ENCODE data around the gene NFKBIE.
"Not testable (repeated sequence)": the region's sequence is repeated elsewhere in the genome, so short reads cannot be mapped to it uniquely, and the experiment has no call there.

Gene NFKBIE

DNA sequence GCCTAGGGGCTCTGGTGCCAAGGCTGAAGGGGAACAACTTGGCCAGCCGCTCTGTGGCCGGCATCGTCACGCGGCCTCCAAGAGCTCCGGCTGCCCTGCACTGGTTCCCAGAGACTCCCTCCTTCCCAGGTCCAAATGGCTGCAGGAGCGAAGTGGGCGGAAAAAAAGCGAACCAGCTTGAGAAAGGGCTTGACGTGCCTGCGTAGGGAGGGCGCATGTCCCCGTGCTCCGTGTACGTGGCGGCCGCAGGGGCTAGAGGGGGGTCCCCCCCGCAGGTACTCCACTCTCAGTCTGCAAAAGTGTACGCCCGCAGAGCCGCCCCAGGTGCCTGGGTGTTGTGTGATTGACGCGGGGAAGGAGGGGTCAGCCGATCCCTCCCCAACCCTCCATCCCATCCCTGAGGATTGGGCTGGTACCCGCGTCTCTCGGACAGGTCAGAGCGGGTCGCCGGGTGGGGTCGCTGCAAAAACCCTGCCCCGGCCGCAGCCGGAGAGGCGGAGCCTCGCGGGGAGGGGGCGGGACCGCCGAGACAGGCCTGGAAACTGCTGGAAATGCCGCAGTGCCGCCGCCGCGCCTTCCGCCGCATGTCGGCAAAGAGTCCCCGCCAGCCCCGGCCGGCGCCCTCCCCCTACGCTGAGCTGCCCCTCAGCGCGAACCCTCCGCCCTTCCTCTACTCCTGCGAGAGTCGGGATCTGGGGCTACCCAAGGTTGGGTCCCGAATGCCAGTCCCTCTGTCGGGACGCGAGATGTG, 19.3 kb downstream of the NFKBIE start:
- DNase-seq (ENCODE audit: low spot score), result peak; percentile 90

DNA sequence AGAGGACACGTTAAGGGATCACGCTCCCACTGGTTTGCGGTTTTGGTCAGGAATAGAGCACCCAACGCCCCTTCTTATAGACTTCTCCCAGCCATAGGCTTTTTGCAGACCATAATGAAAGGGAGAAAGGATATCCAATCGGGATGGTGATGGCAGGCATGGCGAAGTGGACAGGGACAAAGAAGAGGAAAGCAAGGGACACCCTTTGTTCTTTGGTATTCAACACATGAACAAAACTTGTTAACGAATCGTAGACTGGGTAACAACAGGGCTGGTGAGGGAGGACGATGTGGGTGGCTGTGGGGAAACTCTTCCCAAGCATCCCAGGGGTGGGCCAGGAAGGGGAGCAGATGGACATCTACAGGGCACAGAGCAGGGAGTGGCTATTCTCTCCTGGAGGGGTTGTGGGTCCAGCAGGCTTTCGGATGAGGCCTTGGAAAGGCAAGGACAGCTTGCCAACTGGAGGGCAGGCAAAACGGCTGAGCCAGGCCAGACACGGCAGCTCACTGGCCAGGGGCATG, 19.9 kb downstream of the NFKBIE start:
- DNase-seq (ENCODE audit: low spot score), result no peak

GRCh38 chr6:44243345-44243744, 22.0 kb downstream of the NFKBIE start:
- no peak for DNase-seq (ENCODE audit: low spot score)

DNA sequence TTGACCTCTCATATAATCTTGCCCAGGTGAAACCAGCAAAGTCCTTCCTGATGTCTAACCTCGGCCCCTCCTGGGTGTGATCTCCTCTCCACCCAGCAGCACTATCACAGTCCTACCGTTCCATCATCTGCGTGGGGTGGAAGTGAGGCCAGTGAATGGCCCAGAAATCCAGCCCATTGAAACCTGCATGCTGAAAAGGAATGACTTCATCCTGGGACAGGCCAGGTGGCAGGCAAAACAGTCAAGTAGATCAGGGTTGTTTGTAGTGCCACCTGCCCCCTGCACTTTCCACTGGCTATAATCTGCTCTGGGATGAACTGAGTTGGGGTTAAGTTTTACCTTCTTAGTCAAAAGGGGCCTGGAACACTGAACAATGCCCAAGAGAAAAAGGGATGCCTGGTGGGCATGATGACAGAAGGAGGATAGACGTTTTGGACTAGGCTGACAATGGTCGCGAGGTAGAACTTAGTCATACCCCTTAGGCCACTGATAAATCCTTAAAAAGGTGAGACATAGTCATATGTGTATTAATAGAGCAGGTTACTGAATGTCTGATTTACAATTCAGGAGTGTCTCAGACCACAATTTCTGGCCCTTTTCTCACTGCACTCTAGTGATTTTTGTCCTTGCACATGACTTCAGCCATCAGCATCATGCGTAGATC, 26.5 kb downstream of the NFKBIE start:
- no peak for DNase-seq (ENCODE audit: low spot score)

DNA sequence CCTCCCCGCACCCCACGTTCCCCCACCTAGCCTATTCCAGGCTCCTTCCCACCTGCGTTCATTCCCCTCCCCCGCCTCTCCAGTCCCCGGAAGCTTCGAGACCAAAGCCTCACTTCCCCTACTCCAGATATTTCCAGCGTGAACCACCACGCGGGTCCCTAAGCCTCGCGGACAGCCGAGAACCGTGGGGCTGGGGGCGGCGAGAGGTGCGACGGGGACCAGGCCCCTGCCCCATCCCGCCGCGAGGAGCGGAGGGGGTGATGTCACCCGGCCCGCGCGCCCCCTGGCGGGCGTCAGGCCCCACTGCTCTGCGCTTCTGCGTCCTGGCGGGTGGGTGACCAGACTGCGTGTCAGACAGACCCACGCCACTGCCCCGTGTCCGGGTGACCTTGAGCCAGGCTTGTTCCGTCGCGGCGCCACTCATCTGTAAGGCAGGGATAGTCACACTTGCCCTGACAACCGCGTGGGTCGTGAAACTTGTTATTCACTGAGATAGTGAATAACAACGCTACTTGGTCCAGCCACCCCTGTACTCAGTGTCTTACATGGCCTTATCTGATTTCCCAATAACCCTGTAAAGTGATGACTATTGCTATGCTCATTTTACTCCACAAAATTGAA, 27.4 kb downstream of the NFKBIE start:
- DNase-seq (ENCODE audit: low spot score), result peak; percentile 73

- peak; percentile 77 for DNase-seq (ENCODE audit: low spot score)
Measured at GRCh38 chr6:44237021-44237812, 28.1 kb downstream of the NFKBIE start.

DNA sequence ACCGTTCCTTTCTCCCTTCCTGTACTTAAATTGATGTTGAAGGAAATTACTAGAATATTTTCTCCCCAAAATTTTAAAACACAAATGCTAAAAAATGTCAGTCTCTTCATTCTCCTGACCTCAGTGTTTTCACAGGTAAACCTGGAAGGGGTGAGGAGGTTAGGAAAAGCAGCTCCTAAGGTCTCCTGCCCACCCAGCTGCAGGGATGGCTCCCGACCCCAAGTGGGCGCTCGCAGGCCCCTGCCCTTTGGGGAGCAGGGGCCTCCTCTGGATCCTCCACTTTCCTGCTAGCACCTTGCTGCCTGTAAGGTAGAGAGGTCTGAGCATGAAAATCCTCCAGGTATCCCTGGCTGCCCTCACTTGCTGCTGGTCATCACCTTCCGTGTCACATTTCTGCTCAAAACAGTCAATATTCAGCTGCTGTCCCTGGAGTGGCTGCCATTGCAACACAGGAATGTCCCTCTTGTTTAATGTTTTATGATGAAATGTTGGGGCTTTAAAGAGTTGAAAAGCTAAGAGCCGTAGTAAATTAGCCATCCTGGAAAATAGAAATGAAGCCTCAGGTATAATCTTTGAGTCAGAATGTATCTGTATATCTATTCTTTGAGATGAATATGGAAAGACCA, 29.3 kb downstream of the NFKBIE start:
- DNase-seq (ENCODE audit: low spot score), result no peak

GRCh38 chr6:44235269-44235668, 30.1 kb downstream of the NFKBIE start:
- no peak for DNase-seq (ENCODE audit: low spot score)

- peak; percentile 62 for DNase-seq (ENCODE audit: low spot score)
Measured at GRCh38 chr6:44234101-44235025, 31.0 kb downstream of the NFKBIE start.

DNA sequence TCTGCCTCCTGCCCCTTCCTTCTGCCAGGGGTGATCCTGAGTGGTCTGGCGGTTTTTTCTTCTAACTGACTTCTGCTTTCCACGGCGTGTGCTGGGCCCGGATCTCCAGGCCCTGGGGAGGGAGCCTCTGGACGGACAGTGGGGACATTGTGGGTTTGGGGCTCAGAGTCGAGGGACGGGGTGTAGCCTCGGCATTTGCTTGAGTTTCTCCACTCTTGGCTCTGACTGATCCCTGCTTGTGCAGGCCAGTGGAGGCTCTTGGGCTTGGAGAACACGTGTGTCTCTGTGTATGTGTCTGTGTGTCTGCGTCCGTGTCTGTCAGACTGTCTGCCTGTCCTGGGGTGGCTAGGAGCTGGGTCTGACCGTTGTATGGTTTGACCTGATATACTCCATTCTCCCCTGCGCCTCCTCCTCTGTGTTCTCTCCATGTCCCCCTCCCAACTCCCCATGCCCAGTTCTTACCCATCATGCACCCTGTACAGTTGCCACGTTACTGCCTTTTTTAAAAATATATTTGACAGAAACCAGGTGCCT, 31.7 kb downstream of the NFKBIE start:
- no peak for DNase-seq (ENCODE audit: low spot score)

DNA sequence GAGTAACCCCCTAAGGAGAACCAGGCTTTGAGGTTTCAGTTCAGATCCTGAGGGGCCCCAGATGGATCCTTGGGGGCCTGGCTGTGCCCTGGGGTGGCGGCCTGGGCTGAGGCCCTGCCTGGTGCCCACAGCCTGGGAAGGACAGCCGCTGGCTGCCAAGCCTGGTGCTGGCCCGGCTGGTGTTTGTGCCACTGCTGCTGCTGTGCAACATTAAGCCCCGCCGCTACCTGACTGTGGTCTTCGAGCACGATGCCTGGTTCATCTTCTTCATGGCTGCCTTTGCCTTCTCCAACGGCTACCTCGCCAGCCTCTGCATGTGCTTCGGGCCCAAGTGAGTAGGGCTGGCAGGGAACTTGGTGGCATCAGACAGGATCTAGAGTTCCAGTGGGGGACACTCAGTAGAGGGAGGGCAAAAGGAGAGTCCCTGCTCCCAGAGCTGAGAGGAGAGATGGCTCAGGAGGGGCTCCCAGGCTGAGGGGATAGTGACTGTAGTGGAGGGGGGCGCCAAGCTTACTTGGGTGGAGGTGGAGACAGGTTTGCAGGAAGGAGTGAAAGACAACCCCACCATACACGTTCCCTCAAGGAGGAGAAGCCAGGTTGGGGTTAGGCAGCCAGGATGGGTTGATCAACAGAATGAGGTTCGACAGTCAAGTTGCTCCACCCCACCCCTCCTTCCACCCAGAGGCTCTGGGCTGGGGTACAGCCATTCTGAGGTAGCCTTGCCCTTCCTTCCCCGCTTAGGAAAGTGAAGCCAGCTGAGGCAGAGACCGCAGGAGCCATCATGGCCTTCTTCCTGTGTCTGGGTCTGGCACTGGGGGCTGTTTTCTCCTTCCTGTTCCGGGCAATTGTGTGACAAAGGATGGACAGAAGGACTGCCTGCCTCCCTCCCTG, 32.4 kb downstream of the NFKBIE start:
- no peak for DNase-seq (ENCODE audit: low spot score)

GRCh38 chr6:44231426-44231825, 33.9 kb downstream of the NFKBIE start:
- DNase-seq (ENCODE audit: low spot score), result not testable (repeated sequence)

DNA sequence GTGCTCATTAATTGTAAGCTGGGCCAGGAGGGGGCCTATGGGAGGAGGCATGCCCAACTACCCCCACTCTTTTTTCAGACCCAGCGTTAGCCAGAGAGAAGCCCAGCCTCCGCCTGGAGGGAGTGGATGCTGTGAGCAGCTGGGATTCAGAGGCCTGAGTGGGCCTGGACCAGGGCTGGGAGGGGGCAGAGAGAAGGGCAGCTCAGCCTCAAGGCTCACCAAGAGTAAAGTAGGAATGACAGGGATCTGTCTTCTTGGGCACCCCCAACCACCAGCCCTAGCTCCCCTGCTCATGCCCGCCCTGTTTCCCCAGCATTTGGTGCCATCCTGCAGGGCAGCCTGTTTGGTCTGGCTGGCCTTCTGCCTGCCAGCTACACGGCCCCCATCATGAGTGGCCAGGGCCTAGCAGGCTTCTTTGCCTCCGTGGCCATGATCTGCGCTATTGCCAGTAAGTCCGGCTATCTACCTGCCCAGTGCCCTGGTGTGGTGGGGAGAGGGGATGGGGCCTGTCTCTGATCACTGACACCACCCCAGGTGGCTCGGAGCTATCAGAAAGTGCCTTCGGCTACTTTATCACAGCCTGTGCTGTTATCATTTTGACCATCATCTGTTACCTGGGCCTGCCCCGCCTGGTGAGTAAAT, 35.2 kb downstream of the NFKBIE start:
- no peak for DNase-seq (ENCODE audit: low spot score)

DNA sequence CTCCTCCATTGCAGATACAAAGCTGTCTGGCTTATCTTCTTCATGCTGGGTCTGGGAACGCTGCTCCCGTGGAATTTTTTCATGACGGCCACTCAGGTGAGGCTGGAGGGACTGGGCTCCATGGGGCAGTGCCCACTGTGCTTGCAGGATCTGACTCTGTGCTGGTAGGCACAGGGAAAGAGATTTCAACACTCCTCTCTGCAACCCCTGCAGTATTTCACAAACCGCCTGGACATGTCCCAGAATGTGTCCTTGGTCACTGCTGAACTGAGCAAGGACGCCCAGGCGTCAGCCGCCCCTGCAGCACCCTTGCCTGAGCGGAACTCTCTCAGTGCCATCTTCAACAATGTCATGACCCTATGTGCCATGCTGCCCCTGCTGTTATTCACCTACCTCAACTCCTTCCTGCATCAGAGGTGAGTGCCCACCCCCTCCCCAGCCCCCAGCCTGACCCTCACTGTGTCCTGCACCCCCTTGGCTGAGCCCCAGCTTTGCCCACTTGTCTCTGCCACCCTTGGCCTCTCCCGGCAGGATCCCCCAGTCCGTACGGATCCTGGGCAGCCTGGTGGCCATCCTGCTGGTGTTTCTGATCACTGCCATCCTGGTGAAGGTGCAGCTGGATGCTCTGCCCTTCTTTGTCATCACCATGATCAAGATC, 35.8 kb downstream of the NFKBIE start:
- DNase-seq (ENCODE audit: low spot score), result no peak

DNA sequence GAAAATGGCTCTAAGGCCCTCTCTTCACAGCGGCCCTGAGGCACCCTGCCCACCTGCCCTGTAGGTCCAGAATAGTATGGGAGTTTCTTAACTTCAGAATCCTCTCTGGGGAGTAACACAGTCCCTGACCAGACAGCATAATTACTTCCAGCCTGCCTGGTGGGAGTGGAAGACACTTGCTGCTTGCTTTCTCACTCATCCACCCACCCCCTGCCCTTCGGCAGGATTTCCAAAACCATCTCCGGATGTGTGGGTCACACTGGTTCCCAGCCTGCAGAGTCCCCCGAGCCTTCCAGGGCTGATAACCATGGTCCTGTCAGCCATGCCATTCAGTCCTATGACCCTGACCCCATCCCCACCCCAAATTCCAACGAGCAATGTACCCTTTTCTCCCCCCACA, 36.5 kb downstream of the NFKBIE start:
- DNase-seq (ENCODE audit: low spot score), result no peak

- no peak for DNase-seq (ENCODE audit: low spot score)
Measured at GRCh38 chr6:44228433-44228832, 36.9 kb downstream of the NFKBIE start.

DNA sequence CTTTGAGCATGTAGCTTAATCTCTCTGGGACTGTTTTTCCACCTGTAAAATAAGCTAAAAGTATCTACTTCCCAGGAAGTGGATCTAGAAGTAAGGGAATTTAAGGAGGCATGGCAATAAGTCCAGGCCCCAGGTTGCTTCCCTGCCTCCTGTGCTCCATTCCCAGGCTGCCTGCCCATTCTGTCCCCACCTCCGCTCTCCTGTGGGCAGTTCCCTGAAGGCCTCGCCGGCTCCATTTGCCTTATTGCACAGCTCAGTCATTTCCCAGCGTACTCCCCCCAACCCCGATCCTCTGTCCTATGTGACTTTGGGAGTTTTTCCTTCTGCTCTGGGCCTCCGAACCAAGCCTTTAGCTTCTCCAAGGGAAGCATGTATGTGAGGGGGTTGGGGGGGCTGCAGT, 37.3 kb downstream of the NFKBIE start:
- no peak for DNase-seq (ENCODE audit: low spot score)
